ENCODE results near the gene UBL3. TPM values are rescaled to one million over a fixed set of nuclear protein-coding genes. Genes with fewer than 3 reads are reported as not detected.

Gene UBL3
- total RNA-seq, 1 donor from 2014 or later, result 23.6 TPM

- no peak overlapping the region for H3K27ac Mint-ChIP-seq
- H3K4me1 Mint-ChIP-seq, result peaks cover 18% of the 10 kb centered on the region
- H3K36me3 Mint-ChIP-seq, result peaks cover 22% of the 10 kb centered on the region
- peaks cover 14% of the 10 kb centered on the region for H3K9me3 Mint-ChIP-seq
- no peak for DNase-seq (ENCODE audit: low spot score in 2 of 2, unreplicated experiment in 2 of 2)
- H3K4me3 Mint-ChIP-seq, result no peak overlapping the region
- TF ChIP-seq, protein P1, sequence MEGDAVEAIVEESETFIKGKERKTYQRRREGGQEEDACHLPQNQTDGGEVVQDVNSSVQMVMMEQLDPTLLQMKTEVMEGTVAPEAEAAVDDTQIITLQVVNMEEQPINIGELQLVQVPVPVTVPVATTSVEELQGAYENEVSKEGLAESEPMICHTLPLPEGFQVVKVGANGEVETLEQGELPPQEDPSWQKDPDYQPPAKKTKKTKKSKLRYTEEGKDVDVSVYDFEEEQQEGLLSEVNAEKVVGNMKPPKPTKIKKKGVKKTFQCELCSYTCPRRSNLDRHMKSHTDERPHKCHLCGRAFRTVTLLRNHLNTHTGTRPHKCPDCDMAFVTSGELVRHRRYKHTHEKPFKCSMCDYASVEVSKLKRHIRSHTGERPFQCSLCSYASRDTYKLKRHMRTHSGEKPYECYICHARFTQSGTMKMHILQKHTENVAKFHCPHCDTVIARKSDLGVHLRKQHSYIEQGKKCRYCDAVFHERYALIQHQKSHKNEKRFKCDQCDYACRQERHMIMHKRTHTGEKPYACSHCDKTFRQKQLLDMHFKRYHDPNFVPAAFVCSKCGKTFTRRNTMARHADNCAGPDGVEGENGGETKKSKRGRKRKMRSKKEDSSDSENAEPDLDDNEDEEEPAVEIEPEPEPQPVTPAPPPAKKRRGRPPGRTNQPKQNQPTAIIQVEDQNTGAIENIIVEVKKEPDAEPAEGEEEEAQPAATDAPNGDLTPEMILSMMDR (IDR thresholded peaks at IDR 0.05; ENCODE audit: unreplicated experiment), result no peak
- no peaks in the 10 kb centered on the region for H3K27me3 Mint-ChIP-seq (ENCODE audit: low read depth)
Measured at GRCh38 chr13:29830000-29830399, 20.4 kb downstream of the UBL3 start.

- DNase-seq (ENCODE audit: low spot score in 2 of 2, unreplicated experiment in 2 of 2), result no peak
- Mint-ChIP-seq H3K4me3 (no peak overlapping the region), H3K27ac (no peak overlapping the region), H3K36me3 (peaks cover 4% of the 10 kb centered on the region), H3K9me3 (peaks cover 3% of the 10 kb centered on the region), H3K4me1 (peaks cover 21% of the 10 kb centered on the region), H3K27me3 (ENCODE audit: low read depth) (no peaks in the 10 kb centered on the region)
- TF ChIP-seq, protein P1 (IDR thresholded peaks at IDR 0.05; ENCODE audit: unreplicated experiment), result no peak
Measured at GRCh38 chr13:29819143-29819542, 31.3 kb downstream of the UBL3 start.

DNA sequence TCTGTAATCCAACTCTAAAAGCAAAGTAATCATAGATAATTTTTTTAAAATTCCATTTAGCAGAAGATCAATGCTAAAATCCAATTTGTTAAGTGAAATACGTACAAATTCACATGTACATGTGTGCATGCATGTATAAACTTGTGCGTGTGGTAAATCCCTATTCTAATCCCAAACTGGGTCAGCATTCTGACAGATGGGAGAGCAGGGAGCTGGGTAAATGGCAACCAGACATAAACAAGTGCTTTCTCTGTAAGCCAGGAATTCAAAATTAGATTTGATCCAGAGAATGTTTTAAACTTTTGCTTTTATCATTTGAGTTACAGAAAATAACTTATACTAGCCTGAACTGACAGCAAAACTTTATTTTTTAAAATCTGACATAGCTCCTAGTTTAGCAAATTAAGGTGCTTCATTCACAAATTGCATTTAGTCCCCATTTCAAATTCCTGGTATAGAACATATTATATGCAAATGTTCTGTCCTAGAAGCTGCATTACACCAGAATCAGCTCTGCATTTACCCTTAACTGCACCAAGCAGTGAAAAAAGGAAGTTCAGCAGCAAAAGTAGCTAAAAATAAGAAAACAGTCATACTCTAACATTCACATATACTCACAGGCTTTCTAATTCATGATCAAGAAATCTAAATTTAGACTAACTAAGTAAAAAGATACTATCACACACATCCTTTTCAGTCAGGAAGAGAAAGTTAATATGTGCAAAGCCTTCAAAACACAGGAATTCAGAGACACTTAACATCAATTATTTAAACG lies 32.6 kb downstream of the UBL3 start:
- no peak for DNase-seq (ENCODE audit: low spot score in 2 of 2, unreplicated experiment in 2 of 2)
- peaks cover 2% of the 10 kb centered on the region for H3K36me3 Mint-ChIP-seq
- peak overlapping the region; percentile 37 for H3K27ac Mint-ChIP-seq
- H3K4me1 Mint-ChIP-seq, result peaks cover 25% of the 10 kb centered on the region
- no peak overlapping the region for H3K4me3 Mint-ChIP-seq
- H3K27me3 Mint-ChIP-seq (ENCODE audit: low read depth), result no peaks in the 10 kb centered on the region
- peaks cover 3% of the 10 kb centered on the region for H3K9me3 Mint-ChIP-seq
- TF ChIP-seq, protein P1 (IDR thresholded peaks at IDR 0.05; ENCODE audit: unreplicated experiment), result no peak

- Mint-ChIP-seq H3K27me3 (ENCODE audit: low read depth) (no peaks in the 10 kb centered on the region), H3K9me3 (peaks cover 3% of the 10 kb centered on the region), H3K4me3 (no peak overlapping the region), H3K4me1 (peaks cover 25% of the 10 kb centered on the region), H3K27ac (no peak overlapping the region), H3K36me3 (peaks cover 2% of the 10 kb centered on the region)
- TF ChIP-seq, protein P1 (IDR thresholded peaks at IDR 0.05; ENCODE audit: unreplicated experiment), result no peak
- no peak for DNase-seq (ENCODE audit: low spot score in 2 of 2, unreplicated experiment in 2 of 2)
Measured at GRCh38 chr13:29816715-29817114, 33.7 kb downstream of the UBL3 start.

- Mint-ChIP-seq H3K9me3 (no peaks in the 10 kb centered on the region), H3K36me3 (no peaks in the 10 kb centered on the region), H3K27ac (no peak overlapping the region), H3K27me3 (ENCODE audit: low read depth) (no peaks in the 10 kb centered on the region), H3K4me3 (no peak overlapping the region), H3K4me1 (peaks cover 25% of the 10 kb centered on the region)
- no peak for DNase-seq (ENCODE audit: low spot score in 2 of 2, unreplicated experiment in 2 of 2)
- TF ChIP-seq, protein P1 (IDR thresholded peaks at IDR 0.05; ENCODE audit: unreplicated experiment), result no peak
Measured at GRCh38 chr13:29815336-29815735, 35.1 kb downstream of the UBL3 start.
